GM13977 (cell line): ENCODE data around the gene ZNF574.
"Not testable (repeated sequence)": the region's sequence is repeated elsewhere in the genome, so short reads cannot be mapped to it uniquely, and the experiment has no call there.

Experiments
- DNase-seq: peaks from one replicate; pipeline ENCODE4 v3.0.0; 2012; ENCODE audit warnings: low spot score
- CTCF ChIP-seq: IDR thresholded peaks from 2 replicates; pipeline ENCODE4 v1.5.1; 2012; ENCODE audit warnings: mild to moderate bottlenecking, control low read depth; ENCODE audit not compliant: insufficient read depth; ENCODE audit errors: extremely low read depth, missing control alignments
- in situ Hi-C: fragments of 300-500 bp; cut with MboI; formaldehyde crosslinking; loops from one replicate; pipeline ENCODE4 v1.12.0; 2022; ENCODE audit warnings: low sequenced_read_pairs, low pct_unique_long_range_greater_than_20kb, mixed read lengths, inconsistent platforms; ENCODE audit not compliant: unreplicated experiment

ZNF574 gene

GRCh38 chr19:42075616-42076379 is at the start of gene ZNF574:
ZNF574 (plus strand) TSS chr19:42076166; CDS start chr19:42078607, 2,441 bp downstream.
- in situ Hi-C loops: no loop called here
- TF ChIP-seq CTCF: no peak
- DNase-seq: peak; percentile 99

- peak; percentile 67 for TF ChIP-seq CTCF
- in situ Hi-C loops: no loop called here
- no peak for DNase-seq
These were observed 47.4 kb upstream of the ZNF574 start for GRCh38 chr19:42028304-42029216.

- in situ Hi-C loops: no loop called here
- no peak for DNase-seq
These were observed 45.1 kb upstream of the ZNF574 start for GRCh38 chr19:42030645-42031440.

GRCh38 chr19:42032431-42032830 is 43.5 kb upstream of the ZNF574 start:
- in situ Hi-C loops: no loop called here
- TF ChIP-seq CTCF: no peak
- no peak for DNase-seq

More at GRCh38 chr19:42030645-42031440, 45.1 kb upstream of the ZNF574 start:
- no peak for TF ChIP-seq CTCF

- no peak for DNase-seq
- in situ Hi-C loops: no loop called here
- TF ChIP-seq CTCF: no peak
These were observed 42.6 kb upstream of the ZNF574 start for GRCh38 chr19:42033413-42033812.

GRCh38 chr19:42034640-42035391 is 41.1 kb upstream of the ZNF574 start:
- in situ Hi-C loops: not testable (repeated sequence)
- peak; percentile 90 for TF ChIP-seq CTCF
- DNase-seq: peak; percentile 87
